Ascending aorta (tissue), 2 donors: Measurements from ENCODE around the gene RGS5. TPM values are rescaled to one million over a fixed set of nuclear protein-coding genes. Genes with fewer than 3 reads are reported as not detected.

ENCODE experiments used
- DNase-seq, 2 donors: peaks; one replicate each; pipeline ENCODE4 v3.0.0-alpha.2; 2019; ENCODE audit warnings: low spot score in 2 of 2
- H3K27ac ChIP-seq, 2 donors: fragments of 200-600 bp; sonication (generic); one replicate each; pipeline ENCODE4 v1.5.1; 2016 to 2017; ENCODE audit warnings: mild to moderate bottlenecking in 1 of 2
- H3K27me3 ChIP-seq: fragments of 200-600 bp; sonication (generic); one replicate; pipeline ENCODE4 v1.5.1; 2017
- H3K36me3 ChIP-seq, 2 donors: fragments of 200-600 bp; sonication (generic); one replicate each; pipeline ENCODE4 v1.5.1; 2016
- H3K4me1 ChIP-seq, 2 donors: fragments of 200-600 bp; sonication (generic); one replicate each; pipeline ENCODE4 v1.5.1; 2016 to 2017; ENCODE audit warnings: mild to moderate bottlenecking in 1 of 2
- H3K4me3 ChIP-seq, 2 donors: fragments of 200-600 bp; sonication (generic); one replicate each; pipeline ENCODE4 v1.5.1; 2016 to 2017; ENCODE audit warnings: mild to moderate bottlenecking in 1 of 2
- H3K9me3 ChIP-seq, 2 donors: fragments of 200-600 bp; sonication (generic); one replicate each; pipeline ENCODE4 v1.5.1; 2016
- intact Hi-C: fragments of 100-400 bp; cut with DNase I; formaldehyde crosslinking; loops from one replicate; pipeline ENCODE4 v1.15.1; 2023
- total RNA-seq: library from RNA; depleted of rRNA; stranded (reverse); fragments of >200 nt; gene quantifications from one replicate; pipeline ENCODE4 v1.1.0, GENCODE V29; 2016
- TF ChIP-seq, protein P1 (sequence below), 3 experiments: fragments of 200-600 bp in 2 of 3; fragments of 450-650 bp in 1 of 3; sonication (generic) in 2 of 3; IDR thresholded peaks; one replicate each; pipeline ENCODE4 v1.5.1; 2016 to 2019; ENCODE audit warnings: antibody characterized with exemption in 3 of 3, mild to moderate bottlenecking in 1 of 3, moderate library complexity in 1 of 3

Gene RGS5
- total RNA-seq, 1 donor from 2014 or later, result 732 TPM

DNA sequence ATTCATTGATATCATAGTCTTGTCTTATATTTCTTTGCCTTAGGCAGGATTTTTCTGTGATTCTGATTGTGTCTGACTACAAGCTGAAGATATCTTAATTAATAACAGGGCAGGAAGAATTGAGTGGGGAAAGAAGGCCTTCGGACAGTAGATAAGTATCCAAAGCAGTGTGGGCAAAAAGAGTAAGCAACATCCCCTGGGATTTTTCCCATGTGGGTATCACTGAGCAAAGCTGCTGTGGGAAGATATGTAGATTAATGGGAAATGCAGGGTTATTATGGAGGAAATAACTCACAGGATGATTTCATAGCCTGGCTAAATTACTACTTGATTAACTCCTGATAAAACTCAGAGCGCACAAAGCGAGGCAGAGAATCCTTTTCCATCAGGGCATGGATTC lies 55.7 kb downstream of the RGS5 start:
- Histone ChIP-seq H3K4me1 (peaks cover 0 to 5% of the 10 kb centered on the region in 2 donors), H3K9me3 (no peaks in the 10 kb centered on the region), H3K27ac (peak overlapping the region; percentile 4 to 41), H3K27me3 (no peaks in the 10 kb centered on the region), H3K36me3 (peaks cover 14 to 30% of the 10 kb centered on the region in 2 donors), H3K4me3 (no peak overlapping the region)
- TF ChIP-seq, protein P1, sequence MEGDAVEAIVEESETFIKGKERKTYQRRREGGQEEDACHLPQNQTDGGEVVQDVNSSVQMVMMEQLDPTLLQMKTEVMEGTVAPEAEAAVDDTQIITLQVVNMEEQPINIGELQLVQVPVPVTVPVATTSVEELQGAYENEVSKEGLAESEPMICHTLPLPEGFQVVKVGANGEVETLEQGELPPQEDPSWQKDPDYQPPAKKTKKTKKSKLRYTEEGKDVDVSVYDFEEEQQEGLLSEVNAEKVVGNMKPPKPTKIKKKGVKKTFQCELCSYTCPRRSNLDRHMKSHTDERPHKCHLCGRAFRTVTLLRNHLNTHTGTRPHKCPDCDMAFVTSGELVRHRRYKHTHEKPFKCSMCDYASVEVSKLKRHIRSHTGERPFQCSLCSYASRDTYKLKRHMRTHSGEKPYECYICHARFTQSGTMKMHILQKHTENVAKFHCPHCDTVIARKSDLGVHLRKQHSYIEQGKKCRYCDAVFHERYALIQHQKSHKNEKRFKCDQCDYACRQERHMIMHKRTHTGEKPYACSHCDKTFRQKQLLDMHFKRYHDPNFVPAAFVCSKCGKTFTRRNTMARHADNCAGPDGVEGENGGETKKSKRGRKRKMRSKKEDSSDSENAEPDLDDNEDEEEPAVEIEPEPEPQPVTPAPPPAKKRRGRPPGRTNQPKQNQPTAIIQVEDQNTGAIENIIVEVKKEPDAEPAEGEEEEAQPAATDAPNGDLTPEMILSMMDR (IDR thresholded peaks at IDR 0.05), result no peak
- DNase-seq, result no peak
- intact Hi-C loops, result no loop called here

DNA sequence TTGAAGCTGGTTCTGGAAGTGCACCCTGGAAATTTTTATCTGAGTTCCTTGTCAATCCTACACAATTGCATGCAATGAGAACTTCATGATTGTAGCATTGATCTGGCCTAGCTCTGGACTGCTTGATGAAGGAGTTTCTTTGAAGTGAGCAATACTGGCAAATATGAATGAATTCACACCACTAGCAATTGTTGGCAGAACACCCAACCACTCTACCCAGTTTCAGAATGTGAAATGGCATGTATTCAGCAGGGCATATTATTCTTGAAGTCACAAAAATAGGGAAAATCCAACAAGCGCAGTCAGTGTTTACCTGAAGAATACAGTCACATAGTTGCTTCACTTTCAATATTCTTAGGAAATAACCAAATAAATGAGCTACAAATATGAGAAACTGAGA lies 57.3 kb downstream of the RGS5 start:
- peaks cover 0 to 5% of the 10 kb centered on the region in 2 donors for H3K4me1 ChIP-seq
- TF ChIP-seq, protein P1 (IDR thresholded peaks at IDR 0.05), result no peak
- H3K36me3 ChIP-seq, result peaks cover under 1 to 18% of the 10 kb centered on the region in 2 donors

DNA sequence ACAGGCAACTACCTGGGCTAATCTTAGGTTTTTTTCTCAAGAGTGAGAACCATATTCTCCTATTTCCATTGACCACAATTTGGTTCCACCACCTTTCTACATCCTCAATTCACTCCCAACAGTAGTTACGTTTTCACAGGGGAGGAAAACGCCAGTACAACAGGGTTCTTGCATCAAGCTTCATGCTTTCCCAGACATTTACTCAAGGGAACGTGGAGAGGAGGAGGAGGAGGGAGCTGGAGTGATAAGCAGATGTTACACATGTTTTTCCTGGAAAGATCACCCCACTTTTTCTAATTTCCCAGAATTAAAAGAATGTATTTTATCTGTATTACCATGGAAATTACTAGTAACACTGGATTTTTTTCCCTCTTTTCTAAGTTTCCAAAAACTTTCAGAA lies 58.3 kb downstream of the RGS5 start:
- TF ChIP-seq, protein P1 (IDR thresholded peaks at IDR 0.05), result no peak
- H3K36me3 ChIP-seq, result peaks cover 0 to 11% of the 10 kb centered on the region in 2 donors
- no peak overlapping the region for H3K4me3 ChIP-seq
- no peaks in the 10 kb centered on the region for H3K9me3 ChIP-seq
- DNase-seq, result no peak
- intact Hi-C loops, result no loop called here
- peak overlapping the region; percentile 41 to 50 for H3K27ac ChIP-seq
- H3K4me1 ChIP-seq, result peaks cover 0 to 5% of the 10 kb centered on the region in 2 donors
- H3K27me3 ChIP-seq, result no peaks in the 10 kb centered on the region

More for the DNA sequence above, 57.3 kb downstream of the RGS5 start:
- H3K4me3 ChIP-seq, result no peak overlapping the region
- H3K27ac ChIP-seq, result peak overlapping the region; percentile 38 to 41
- no peaks in the 10 kb centered on the region for H3K27me3 ChIP-seq
- H3K9me3 ChIP-seq, result no peaks in the 10 kb centered on the region
- intact Hi-C loops, result no loop called here
- DNase-seq, result no peak

DNA sequence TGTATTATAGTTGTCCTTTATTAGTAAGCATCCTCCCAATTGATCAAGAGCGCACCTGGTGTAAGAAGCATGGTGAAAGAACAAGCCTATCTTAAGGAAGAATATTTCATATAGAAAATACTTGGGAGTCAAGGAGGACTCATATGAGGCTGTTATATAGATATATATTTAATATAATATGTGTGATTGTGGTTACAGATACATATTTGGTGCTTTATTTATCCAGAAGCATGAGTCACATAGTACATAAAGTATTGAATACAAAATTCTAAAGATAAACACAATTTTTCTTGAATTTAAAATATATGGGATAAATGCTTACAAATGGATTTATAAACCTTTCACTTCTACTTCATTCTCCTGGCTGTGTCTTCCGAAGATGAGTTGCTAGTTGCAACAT lies 60.6 kb downstream of the RGS5 start:
- intact Hi-C loops, result no loop called here
- H3K36me3 ChIP-seq, result peaks cover 0 to 7% of the 10 kb centered on the region in 2 donors
- peaks cover 0 to 5% of the 10 kb centered on the region in 2 donors for H3K4me1 ChIP-seq
- no peaks in the 10 kb centered on the region for H3K9me3 ChIP-seq
- no peak overlapping the region for H3K4me3 ChIP-seq
- DNase-seq, result no peak
- no peaks in the 10 kb centered on the region for H3K27me3 ChIP-seq
- peak overlapping the region in 1 of 2 donors; percentile 14 for H3K27ac ChIP-seq
- TF ChIP-seq, protein P1 (IDR thresholded peaks at IDR 0.05), result no peak

DNA sequence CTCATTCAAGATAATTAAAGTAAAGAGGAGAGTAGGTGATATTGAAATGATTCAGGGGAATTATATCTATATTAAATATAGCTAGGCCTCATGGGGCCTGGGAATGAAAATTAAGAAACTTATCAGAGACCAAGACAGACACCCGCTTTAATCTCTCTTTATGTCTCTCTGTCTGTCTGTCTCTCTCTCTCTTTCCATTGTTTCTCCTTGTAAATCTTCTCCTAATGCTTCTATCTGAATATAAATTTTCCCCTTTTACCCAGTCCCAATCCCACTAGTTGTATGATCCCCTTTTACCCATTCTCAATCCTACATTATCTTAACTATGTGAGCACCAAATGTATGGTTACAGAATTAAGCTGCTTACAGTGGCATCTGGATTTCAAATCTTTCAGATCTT lies 61.2 kb downstream of the RGS5 start:
- Histone ChIP-seq H3K4me1 (peaks cover 0 to 5% of the 10 kb centered on the region in 2 donors), H3K4me3 (no peak overlapping the region), H3K27me3 (no peaks in the 10 kb centered on the region), H3K36me3 (peaks cover 0 to 7% of the 10 kb centered on the region in 2 donors), H3K27ac (peak overlapping the region; percentile 29 to 55), H3K9me3 (no peaks in the 10 kb centered on the region)
- intact Hi-C loops, result no loop called here
- no peak for DNase-seq
- TF ChIP-seq, protein P1 (IDR thresholded peaks at IDR 0.05), result no peak
